Bronchial epithelial cell (primary cell): Measurements from ENCODE around the gene PXDN. TPM values are rescaled to one million over a fixed set of nuclear protein-coding genes. Genes with fewer than 3 reads are reported as not detected.

Experiments
- DNase-seq: peaks from one replicate; pipeline ENCODE4 v3.0.0-alpha.2; 2010; ENCODE audit warnings: low read depth
- FAIRE-seq: peaks from 2 replicates; lab custom pipeline; 2011; peaks lifted over from hg19 to GRCh38; lab: Jason Lieb, UNC
- H3K27me3 ChIP-seq: 2 replicates; pipeline ENCODE4 v1.5.1; 2011; ENCODE audit warnings: low read length; ENCODE audit not compliant: control insufficient read depth, insufficient read depth
- H3K36me3 ChIP-seq: 2 replicates; pipeline ENCODE4 v1.5.1; 2011; ENCODE audit warnings: low read length; ENCODE audit not compliant: control insufficient read depth, insufficient read depth
- H3K4me3 ChIP-seq: 2 replicates; pipeline ENCODE4 v1.5.1; 2011; ENCODE audit warnings: mild to moderate bottlenecking, low read depth, low read length, control low read depth
- CTCF ChIP-seq: IDR thresholded peaks from 2 replicates; pipeline ENCODE4 v1.5.1; 2011; ENCODE audit warnings: mild to moderate bottlenecking, moderate library complexity, low read length, control low read depth, inconsistent platforms; ENCODE audit not compliant: insufficient read depth, severe bottlenecking
- total RNA-seq: library from RNA; depleted of rRNA; stranded (reverse); fragments of >200 nt; gene quantifications from 2 replicates; pipeline ENCODE4 v1.2.1, GENCODE V29; 2014

The PXDN gene
- total RNA-seq, 1 donor from 2014 or later = 34.0 TPM

GRCh38 chr2:1609485-1610095 is 134.7 kb downstream of the PXDN start:
- no peak overlapping the region for H3K4me3 ChIP-seq
- H3K36me3 ChIP-seq = no peaks in the 10 kb centered on the region
- TF ChIP-seq CTCF = no peak
- H3K27me3 ChIP-seq = no peaks in the 10 kb centered on the region
- DNase-seq (no peak), FAIRE-seq (no peak)

GRCh38 chr2:1609040-1609439 is 135.3 kb downstream of the PXDN start:
- H3K4me3 ChIP-seq = no peak overlapping the region
- FAIRE-seq = no peak

GRCh38 chr2:1607971-1608688 is 136.2 kb downstream of the PXDN start:
- no peaks in the 10 kb centered on the region for H3K27me3 ChIP-seq
- FAIRE-seq = no peak
- no peak overlapping the region for H3K4me3 ChIP-seq
- peak; percentile 92 for DNase-seq
- TF ChIP-seq CTCF = no peak
- H3K36me3 ChIP-seq = no peaks in the 10 kb centered on the region

More at GRCh38 chr2:1609040-1609439, 135.3 kb downstream of the PXDN start:
- DNase-seq = no peak
- Histone ChIP-seq H3K27me3 (no peaks in the 10 kb centered on the region), H3K36me3 (no peaks in the 10 kb centered on the region)
- TF ChIP-seq CTCF = no peak

- no peak for DNase-seq
- Histone ChIP-seq H3K36me3 (no peaks in the 10 kb centered on the region), H3K4me3 (no peak overlapping the region), H3K27me3 (no peaks in the 10 kb centered on the region)
- no peak for TF ChIP-seq CTCF
- FAIRE-seq = peak; percentile 32
Observed at GRCh38 chr2:1607236-1607920, 136.9 kb downstream of the PXDN start.

GRCh38 chr2:1606421-1607235 is 137.7 kb downstream of the PXDN start:
- H3K27me3 ChIP-seq = no peaks in the 10 kb centered on the region
- FAIRE-seq (peak; percentile 47), DNase-seq (no peak)
- H3K36me3 ChIP-seq = no peaks in the 10 kb centered on the region
- no peak overlapping the region for H3K4me3 ChIP-seq
- TF ChIP-seq CTCF = no peak
